WTC11 (cell line): ENCODE measurements around the gene IGHMBP2.

Experiments
- ATF2 ChIP-seq: sonication (generic); formaldehyde crosslinking; IDR thresholded peaks from 2 replicates; pipeline ENCODE4 v1.8.1; 2022; ENCODE audit warnings: low read depth, missing genetic modification reagents, borderline replicate concordance
- ATF3 ChIP-seq: sonication (generic); formaldehyde crosslinking; conservative IDR thresholded peaks from 2 replicates; pipeline ENCODE4 v1.8.1; 2022; ENCODE audit warnings: mild to moderate bottlenecking, missing genetic modification reagents
- CTCF ChIP-seq: fragments of 200-600 bp; IDR thresholded peaks from 2 replicates; pipeline ENCODE4 v1.8.0; 2022; ENCODE audit warnings: antibody characterized with exemption
- E2F1 ChIP-seq: sonication (generic); formaldehyde crosslinking; IDR thresholded peaks from 2 replicates; pipeline ENCODE4 v1.8.0; 2022; ENCODE audit warnings: mild to moderate bottlenecking, missing genetic modification reagents
- E2F4 ChIP-seq: sonication (generic); formaldehyde crosslinking; IDR thresholded peaks from 2 replicates; pipeline ENCODE4 v1.8.1; 2022; ENCODE audit warnings: low read depth, mild to moderate bottlenecking, moderate library complexity, missing genetic modification reagents, borderline replicate concordance
- E2F5 ChIP-seq: sonication (generic); formaldehyde crosslinking; IDR thresholded peaks from 2 replicates; pipeline ENCODE4 v1.8.1; 2022; ENCODE audit warnings: mild to moderate bottlenecking, moderate library complexity, missing genetic modification reagents
- ETV6 ChIP-seq: sonication (generic); formaldehyde crosslinking; IDR thresholded peaks from 2 replicates; pipeline ENCODE4 v1.8.1; 2022; ENCODE audit warnings: mild to moderate bottlenecking, missing genetic modification reagents
- GABPB1 ChIP-seq: sonication (generic); formaldehyde crosslinking; IDR thresholded peaks from 2 replicates; pipeline ENCODE4 v1.8.1; 2023; ENCODE audit warnings: mild to moderate bottlenecking, missing genetic modification reagents
- IRF2 ChIP-seq: sonication (generic); formaldehyde crosslinking; IDR thresholded peaks from 2 replicates; pipeline ENCODE4 v1.8.0; 2022; ENCODE audit warnings: low read depth, missing genetic modification reagents, borderline replicate concordance
- JUN ChIP-seq: sonication (generic); formaldehyde crosslinking; IDR thresholded peaks from 2 replicates; pipeline ENCODE4 v1.8.0; 2023; ENCODE audit warnings: mild to moderate bottlenecking, missing genetic modification reagents
- MLX ChIP-seq: sonication (generic); formaldehyde crosslinking; IDR thresholded peaks from 2 replicates; pipeline ENCODE4 v1.8.1; 2023; ENCODE audit warnings: mild to moderate bottlenecking, missing genetic modification reagents, moderate library complexity
- SP1 ChIP-seq: sonication (generic); formaldehyde crosslinking; conservative IDR thresholded peaks from 2 replicates; pipeline ENCODE4 v1.8.1; 2022; ENCODE audit warnings: missing genetic modification reagents
- TEAD4 ChIP-seq: sonication (generic); formaldehyde crosslinking; IDR thresholded peaks from 2 replicates; pipeline ENCODE4 v1.8.0; 2022; ENCODE audit warnings: mild to moderate bottlenecking, missing genetic modification reagents
- ZNF121 ChIP-seq: sonication (generic); formaldehyde crosslinking; IDR thresholded peaks from 2 replicates; pipeline ENCODE4 v1.8.0; 2023; ENCODE audit warnings: missing genetic modification reagents

GRCh38 chr11:68931911-68932310 lies 28.2 kb downstream of the IGHMBP2 start:
- TF ChIP-seq TEAD4 (CRISPR knock-in tag) (no peak), CTCF (no peak), GABPB1 (CRISPR knock-in tag) (no peak), E2F5 (no peak), ZNF121 (no peak), ATF3 (no peak), ATF2 (CRISPR knock-in tag) (no peak), SP1 (no peak), ETV6 (no peak), E2F1 (CRISPR knock-in tag) (no peak), JUN (CRISPR knock-in tag) (no peak), IRF2 (CRISPR knock-in tag) (no peak), E2F4 (no peak), MLX (CRISPR knock-in tag) (no peak)
